Vagina (tissue), 2 donors: Measurements from ENCODE around the gene SMC1B.

Source experiments
- CTCF ChIP-seq, 3 experiments: fragments of 450-650 bp in 2 of 3; fragments of 200-600 bp in 1 of 3; sonication (generic) in 1 of 3; IDR thresholded peaks; one replicate each; pipeline ENCODE4 v1.5.1; 2017 to 2019; ENCODE audit warnings: antibody characterized with exemption in 3 of 3, mild to moderate bottlenecking in 2 of 3, moderate library complexity in 2 of 3
- POLR2A ChIP-seq, 2 donors: fragments of 450-650 bp; IDR thresholded peaks; one replicate each; pipeline ENCODE4 v1.6.1; 2017; ENCODE audit warnings: antibody characterized with exemption in 2 of 2, mild to moderate bottlenecking in 2 of 2, moderate library complexity in 2 of 2

GRCh38 chr22:45341498-45341897 is 71.9 kb downstream of the SMC1B start:
- TF ChIP-seq POLR2A (IDR thresholded peaks at IDR 0.05) (no peak), CTCF (IDR thresholded peaks at IDR 0.05) (no peak)
